Upper lobe of right lung (tissue), 1 donor: Measurements from ENCODE around the gene FER1L5. TPM values are rescaled to one million over a fixed set of nuclear protein-coding genes. Genes with fewer than 3 reads are reported as not detected.

Experiments
- ATAC-seq: fragments of 200-7000 bp; cut with Tn5 transposase; one replicate; pipeline ENCODE4 v1.9.1; 2020; ENCODE audit warnings: mild to moderate bottlenecking, moderate library complexity
- DNase-seq: peaks from one replicate; pipeline ENCODE4 v3.0.0-alpha.2; 2020
- H3K27ac ChIP-seq: fragments of 200-600 bp; one replicate; pipeline ENCODE4 v1.8.0; 2022
- H3K27me3 ChIP-seq: fragments of 200-600 bp; one replicate; pipeline ENCODE4 v1.8.0; 2022; ENCODE audit warnings: mild to moderate bottlenecking
- H3K36me3 ChIP-seq: fragments of 200-600 bp; one replicate; pipeline ENCODE4 v1.8.0; 2022
- H3K4me1 ChIP-seq: fragments of 200-600 bp; one replicate; pipeline ENCODE4 v1.8.0; 2022
- H3K4me3 ChIP-seq: fragments of 200-600 bp; one replicate; pipeline ENCODE4 v1.8.0; 2022; ENCODE audit warnings: mild to moderate bottlenecking
- H3K9me3 ChIP-seq: fragments of 200-600 bp; one replicate; pipeline ENCODE4 v1.8.0; 2022
- intact Hi-C: fragments of 100-400 bp; cut with DNase I; formaldehyde crosslinking; loops from one replicate; pipeline ENCODE4 v1.11.0; 2022
- total RNA-seq: library from RNA; stranded (reverse); fragmentation: NEBNext Ultra II Directional; extraction: Animal tissue kit (Norgen Biotek cat#: 25700); gene quantifications from one replicate; pipeline ENCODE4 v1.2.1, GENCODE V29; 2021
- TF ChIP-seq, protein P1 (sequence below): fragments of 200-600 bp; IDR thresholded peaks from one replicate; pipeline ENCODE4 v1.8.0; 2022; ENCODE audit warnings: antibody characterized with exemption
- donor health status: DM: no; HTN: yes; CAD: no; lungs with severe emphysema.

The FER1L5 gene
- total RNA-seq, 1 donor from 2014 or later, result 0.14 TPM

DNA sequence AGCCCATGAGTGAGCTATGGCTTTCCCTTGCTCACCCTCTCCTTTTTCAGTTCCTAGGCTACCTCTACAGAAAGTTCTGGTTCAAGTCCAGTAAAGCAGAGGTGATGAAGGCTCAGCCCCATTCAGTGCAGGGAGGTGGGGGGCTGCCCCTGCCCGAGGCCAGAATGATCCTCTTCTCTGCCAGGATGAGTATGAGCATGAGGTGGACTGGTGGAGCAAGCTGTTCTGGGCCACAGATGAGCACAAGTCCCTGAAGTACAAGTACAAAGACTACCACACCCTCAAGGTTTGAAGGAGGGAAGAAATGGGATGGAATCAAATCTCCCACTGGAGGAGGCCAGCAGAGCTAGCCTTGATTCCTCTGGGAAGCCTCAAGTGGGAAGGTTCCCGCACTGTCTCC lies 54.9 kb downstream of the FER1L5 start:
- intact Hi-C loops, result no loop called here
- DNase-seq (no peak), ATAC-seq (no peak)
- no peaks in the 10 kb centered on the region for H3K27me3 ChIP-seq
- H3K27ac ChIP-seq, result no peak overlapping the region
- H3K36me3 ChIP-seq, result no peaks in the 10 kb centered on the region
- H3K9me3 ChIP-seq, result no peaks in the 10 kb centered on the region
- TF ChIP-seq, protein P1, sequence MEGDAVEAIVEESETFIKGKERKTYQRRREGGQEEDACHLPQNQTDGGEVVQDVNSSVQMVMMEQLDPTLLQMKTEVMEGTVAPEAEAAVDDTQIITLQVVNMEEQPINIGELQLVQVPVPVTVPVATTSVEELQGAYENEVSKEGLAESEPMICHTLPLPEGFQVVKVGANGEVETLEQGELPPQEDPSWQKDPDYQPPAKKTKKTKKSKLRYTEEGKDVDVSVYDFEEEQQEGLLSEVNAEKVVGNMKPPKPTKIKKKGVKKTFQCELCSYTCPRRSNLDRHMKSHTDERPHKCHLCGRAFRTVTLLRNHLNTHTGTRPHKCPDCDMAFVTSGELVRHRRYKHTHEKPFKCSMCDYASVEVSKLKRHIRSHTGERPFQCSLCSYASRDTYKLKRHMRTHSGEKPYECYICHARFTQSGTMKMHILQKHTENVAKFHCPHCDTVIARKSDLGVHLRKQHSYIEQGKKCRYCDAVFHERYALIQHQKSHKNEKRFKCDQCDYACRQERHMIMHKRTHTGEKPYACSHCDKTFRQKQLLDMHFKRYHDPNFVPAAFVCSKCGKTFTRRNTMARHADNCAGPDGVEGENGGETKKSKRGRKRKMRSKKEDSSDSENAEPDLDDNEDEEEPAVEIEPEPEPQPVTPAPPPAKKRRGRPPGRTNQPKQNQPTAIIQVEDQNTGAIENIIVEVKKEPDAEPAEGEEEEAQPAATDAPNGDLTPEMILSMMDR, result no peak
- no peak overlapping the region for H3K4me3 ChIP-seq
- no peaks in the 10 kb centered on the region for H3K4me1 ChIP-seq

DNA sequence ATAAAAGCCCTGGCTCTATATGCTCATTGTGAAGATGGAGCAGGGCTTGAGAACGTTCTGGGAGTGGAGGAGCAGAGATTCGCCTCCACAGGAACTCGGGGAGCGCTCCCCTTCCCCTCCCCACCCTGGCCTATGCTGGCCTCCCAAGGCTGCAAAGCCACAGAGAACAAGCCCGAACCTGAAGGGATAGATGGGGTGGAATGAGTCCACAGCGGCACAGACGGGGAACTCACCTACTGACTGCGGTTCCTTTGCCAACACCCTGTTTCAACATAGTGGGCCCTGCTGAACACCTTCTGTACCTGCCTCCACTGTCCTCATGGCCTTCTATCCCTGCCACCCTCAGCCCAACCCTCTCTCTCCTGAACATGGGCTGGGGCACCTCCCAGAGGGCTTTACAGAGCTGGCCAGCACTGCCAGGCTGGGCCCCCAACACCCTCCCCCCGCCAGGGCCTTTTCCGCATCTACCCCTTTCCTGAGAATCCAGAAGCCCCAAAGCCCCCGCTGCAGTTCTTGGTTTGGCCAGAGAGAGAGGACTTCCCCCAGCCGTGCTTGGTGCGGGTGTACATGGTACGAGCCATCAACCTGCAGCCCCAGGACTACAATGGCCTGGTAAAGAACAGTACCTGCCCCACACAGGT lies 55.8 kb downstream of the FER1L5 start:
- Histone ChIP-seq H3K4me1 (no peaks in the 10 kb centered on the region), H3K27ac (no peak overlapping the region), H3K36me3 (no peaks in the 10 kb centered on the region), H3K9me3 (no peaks in the 10 kb centered on the region), H3K4me3 (no peak overlapping the region), H3K27me3 (no peaks in the 10 kb centered on the region)
- intact Hi-C loops, result no loop called here
- DNase-seq (no peak), ATAC-seq (no peak)
- TF ChIP-seq, protein P1, result no peak

DNA sequence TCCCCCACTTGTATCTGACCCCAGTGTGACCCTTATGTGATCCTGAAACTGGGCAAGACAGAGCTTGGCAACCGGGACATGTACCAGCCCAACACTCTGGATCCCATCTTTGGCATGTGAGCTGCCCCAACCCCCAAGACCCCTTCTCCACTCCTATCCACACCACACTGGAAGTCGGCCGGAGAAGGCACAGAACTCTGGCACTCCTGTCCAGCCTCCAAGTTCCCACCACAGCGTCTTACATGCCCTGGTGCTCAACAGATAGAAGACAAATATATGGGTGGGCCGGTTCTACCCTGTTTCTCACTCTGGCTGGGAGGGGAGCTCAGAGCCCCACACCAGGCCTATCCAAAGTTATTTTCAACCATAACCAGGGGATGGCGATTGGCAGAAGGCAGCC lies 56.5 kb downstream of the FER1L5 start:
- no peak overlapping the region for H3K27ac ChIP-seq
- H3K9me3 ChIP-seq, result no peaks in the 10 kb centered on the region
- TF ChIP-seq, protein P1, result no peak
- DNase-seq (no peak), ATAC-seq (no peak)
- intact Hi-C loops, result no loop called here
- no peaks in the 10 kb centered on the region for H3K36me3 ChIP-seq
- no peaks in the 10 kb centered on the region for H3K27me3 ChIP-seq
- H3K4me3 ChIP-seq, result no peak overlapping the region
- no peaks in the 10 kb centered on the region for H3K4me1 ChIP-seq

DNA sequence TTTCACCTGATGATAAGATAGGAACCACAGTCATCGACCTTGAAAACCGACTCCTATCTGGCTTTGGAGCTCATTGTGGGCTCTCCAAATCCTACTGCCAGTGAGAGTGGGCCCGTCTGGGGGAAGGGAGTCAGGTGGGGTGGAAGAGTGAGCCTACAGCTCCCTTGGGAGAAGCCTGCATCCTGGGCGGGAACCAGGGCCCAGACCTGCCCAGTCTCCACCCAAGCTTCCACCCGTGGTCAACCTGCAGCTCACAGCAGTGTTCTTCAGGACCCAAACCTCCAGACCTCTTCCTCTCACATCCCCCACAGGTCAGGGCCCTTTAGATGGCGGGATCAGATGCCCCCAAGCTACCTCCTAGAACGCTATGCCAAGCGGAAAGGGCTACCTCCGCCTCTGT lies 57.1 kb downstream of the FER1L5 start:
- TF ChIP-seq, protein P1, result no peak
- ATAC-seq (no peak), DNase-seq (no peak)
- Histone ChIP-seq H3K9me3 (no peaks in the 10 kb centered on the region), H3K4me1 (no peaks in the 10 kb centered on the region), H3K36me3 (peaks cover 1% of the 10 kb centered on the region), H3K4me3 (no peak overlapping the region), H3K27ac (no peak overlapping the region), H3K27me3 (no peaks in the 10 kb centered on the region)
- intact Hi-C loops, result no loop called here

DNA sequence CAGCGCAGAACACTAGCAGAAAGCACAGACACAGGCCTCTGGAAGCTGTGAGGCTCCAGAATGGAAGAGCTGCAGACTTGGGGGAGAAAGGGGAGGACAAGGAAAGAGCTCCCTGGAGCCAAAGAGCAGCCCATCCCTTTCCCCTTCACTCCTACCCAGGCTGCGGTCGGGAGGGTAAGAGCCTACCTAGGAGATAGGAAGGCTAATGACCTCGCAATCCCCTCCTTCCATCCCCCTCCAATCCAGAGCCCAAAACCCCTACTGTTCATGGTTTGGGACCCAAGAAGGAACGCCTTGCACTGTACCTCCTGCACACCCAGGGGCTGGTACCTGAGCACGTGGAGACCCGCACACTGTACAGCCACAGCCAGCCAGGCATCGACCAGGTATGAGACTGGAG lies 57.5 kb downstream of the FER1L5 start:
- Histone ChIP-seq H3K4me1 (no peaks in the 10 kb centered on the region), H3K27ac (no peak overlapping the region), H3K27me3 (no peaks in the 10 kb centered on the region), H3K9me3 (no peaks in the 10 kb centered on the region), H3K36me3 (peaks cover 6% of the 10 kb centered on the region), H3K4me3 (no peak overlapping the region)
- DNase-seq (no peak), ATAC-seq (no peak)
- intact Hi-C loops, result no loop called here
- TF ChIP-seq, protein P1, result no peak

DNA sequence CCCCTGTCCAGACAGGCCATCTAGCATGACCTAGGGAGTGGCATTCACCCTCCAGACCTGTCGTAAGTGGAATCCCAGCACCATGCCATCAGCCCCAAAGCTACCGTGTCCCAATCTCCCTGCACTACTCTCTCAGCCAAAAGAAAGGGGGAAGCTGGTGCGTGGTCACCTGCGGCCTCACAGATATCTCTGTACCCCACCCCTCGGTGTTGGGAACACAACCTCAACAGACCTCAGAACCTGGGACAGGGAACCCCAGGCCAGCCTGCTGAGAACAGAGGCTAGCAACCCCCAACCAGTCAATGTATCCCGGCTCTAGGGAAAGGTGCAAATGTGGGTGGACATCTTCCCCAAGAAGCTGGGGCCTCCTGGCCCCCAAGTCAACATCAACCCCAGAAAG lies 59.1 kb downstream of the FER1L5 start:
- TF ChIP-seq, protein P1, result no peak
- Histone ChIP-seq H3K4me1 (no peaks in the 10 kb centered on the region), H3K27ac (no peak overlapping the region), H3K36me3 (peaks cover 20% of the 10 kb centered on the region), H3K9me3 (no peaks in the 10 kb centered on the region), H3K27me3 (no peaks in the 10 kb centered on the region), H3K4me3 (no peak overlapping the region)
- intact Hi-C loops, result no loop called here
- DNase-seq (no peak), ATAC-seq (no peak)
